WTC11 (cell line): ENCODE measurements around the gene PPID. TPM values are rescaled to one million over a fixed set of nuclear protein-coding genes. Genes with fewer than 3 reads are reported as not detected.

ENCODE experiments used
- ATAC-seq: fragments of 200-7000 bp; cut with Tn5 transposase; 2 replicates; pipeline ENCODE4 v1.10.0; 2021; ENCODE audit warnings: mild to moderate bottlenecking, moderate library complexity
- CTCF ChIA-PET: fragments of 300-600 bp; sonication (Branson Sonifier 250); formaldehyde crosslinking; loops from one replicate; lab custom pipeline; 2021; ENCODE audit warnings: antibody characterized with exemption; lab: Charles Lee
- POLR2A ChIA-PET: fragments of 350-600 bp; sonication (Branson Sonifier 250); formaldehyde crosslinking; loops from one replicate; lab custom pipeline; 2021; ENCODE audit warnings: antibody characterized with exemption; lab: Charles Lee
- DNase-seq: peaks from one replicate; pipeline ENCODE4 v3.0.0; 2021; ENCODE audit warnings: low spot score
- H3K27ac Mint-ChIP-seq: 2 replicates; pipeline ENCODE4 v1.8.0; 2021; ENCODE audit warnings: mixed read lengths
- H3K27me3 Mint-ChIP-seq: 2 replicates; pipeline ENCODE4 v1.8.0; 2021; ENCODE audit warnings: low read depth, mild to moderate bottlenecking, moderate library complexity, mixed read lengths
- H3K36me3 Mint-ChIP-seq: 2 replicates; pipeline ENCODE4 v1.8.0; 2021; ENCODE audit warnings: mixed read lengths
- H3K4me1 Mint-ChIP-seq: 2 replicates; pipeline ENCODE4 v1.8.0; 2022; ENCODE audit warnings: mixed read lengths
- H3K4me3 Mint-ChIP-seq: 2 replicates; pipeline ENCODE4 v1.8.0; 2021; ENCODE audit warnings: mild to moderate bottlenecking, moderate library complexity, mixed read lengths
- H3K9me3 Mint-ChIP-seq: 2 replicates; pipeline ENCODE4 v1.8.0; 2021; ENCODE audit warnings: mixed read lengths
- AFF4 ChIP-seq: sonication (generic); formaldehyde crosslinking; IDR thresholded peaks from 2 replicates; pipeline ENCODE4 v1.8.1; 2023; ENCODE audit warnings: mild to moderate bottlenecking, missing genetic modification reagents, borderline replicate concordance
- ATF2 ChIP-seq: sonication (generic); formaldehyde crosslinking; IDR thresholded peaks from 2 replicates; pipeline ENCODE4 v1.8.1; 2022; ENCODE audit warnings: low read depth, missing genetic modification reagents, borderline replicate concordance
- CREB1 ChIP-seq: sonication (generic); formaldehyde crosslinking; IDR thresholded peaks from 2 replicates; pipeline ENCODE4 v1.8.0; 2023; ENCODE audit warnings: mild to moderate bottlenecking, missing genetic modification reagents
- ESRRA ChIP-seq: sonication (generic); formaldehyde crosslinking; IDR thresholded peaks from 2 replicates; pipeline ENCODE4 v1.8.1; 2022; ENCODE audit warnings: mild to moderate bottlenecking, missing genetic modification reagents, borderline replicate concordance
- JAZF1 ChIP-seq: fragments of 250-450 bp; sonication (Bioruptor Pico); IDR thresholded peaks from 2 replicates; pipeline ENCODE4 v1.9.0; 2021; ENCODE audit warnings: moderate library complexity, mild to moderate bottlenecking, inconsistent platforms
- MXD4 ChIP-seq: fragments of 250-450 bp; sonication (Bioruptor Pico); IDR thresholded peaks from 2 replicates; pipeline ENCODE4 v1.8.0; 2021; ENCODE audit warnings: mild to moderate bottlenecking, moderate library complexity, borderline replicate concordance
- MYBL2 ChIP-seq: sonication (generic); formaldehyde crosslinking; IDR thresholded peaks from 2 replicates; pipeline ENCODE4 v1.8.1; 2023; ENCODE audit warnings: mild to moderate bottlenecking, moderate library complexity, missing genetic modification reagents
- NFYB ChIP-seq: sonication (generic); formaldehyde crosslinking; conservative IDR thresholded peaks from 2 replicates; pipeline ENCODE4 v1.8.0; 2022; ENCODE audit warnings: low read depth, missing genetic modification reagents
- NR1H2 ChIP-seq: sonication (generic); formaldehyde crosslinking; IDR thresholded peaks from 2 replicates; pipeline ENCODE4 v1.9.0; 2021; ENCODE audit warnings: mild to moderate bottlenecking, moderate library complexity, missing genetic modification reagents
- NR3C1 ChIP-seq: sonication (generic); formaldehyde crosslinking; conservative IDR thresholded peaks from 2 replicates; pipeline ENCODE4 v1.8.1; 2023; ENCODE audit warnings: low read depth, mild to moderate bottlenecking, missing genetic modification reagents
- RORB ChIP-seq: fragments of 250-450 bp; sonication (Bioruptor Pico); IDR thresholded peaks from 2 replicates; pipeline ENCODE4 v1.9.0; 2021; ENCODE audit warnings: mild to moderate bottlenecking
- SMAD3 ChIP-seq: sonication (generic); formaldehyde crosslinking; IDR thresholded peaks from 2 replicates; pipeline ENCODE4 v1.8.0; 2022; ENCODE audit warnings: missing genetic modification reagents, mild to moderate bottlenecking, borderline replicate concordance
- TEAD1 ChIP-seq: sonication (generic); formaldehyde crosslinking; IDR thresholded peaks from 2 replicates; pipeline ENCODE4 v1.8.0; 2022; ENCODE audit warnings: mild to moderate bottlenecking, missing genetic modification reagents
- TP53 ChIP-seq: sonication (generic); formaldehyde crosslinking; IDR thresholded peaks from 2 replicates; pipeline ENCODE4 v1.8.1; 2023; ENCODE audit warnings: mild to moderate bottlenecking, missing genetic modification reagents
- ZBTB43 ChIP-seq: sonication (generic); formaldehyde crosslinking; IDR thresholded peaks from 2 replicates; pipeline ENCODE4 v1.8.1; 2023; ENCODE audit warnings: mild to moderate bottlenecking, missing genetic modification reagents
- ZNF232 ChIP-seq: sonication (generic); formaldehyde crosslinking; IDR thresholded peaks from 2 replicates; pipeline ENCODE4 v1.8.0; 2022; ENCODE audit warnings: mild to moderate bottlenecking, missing genetic modification reagents
- ZNF281 ChIP-seq: sonication (generic); formaldehyde crosslinking; IDR thresholded peaks from 2 replicates; pipeline ENCODE4 v1.8.0; 2023; ENCODE audit warnings: mild to moderate bottlenecking, missing genetic modification reagents
- ZNF416 ChIP-seq: fragments of 250-450 bp; sonication (Bioruptor Pico); IDR thresholded peaks from 2 replicates; pipeline ENCODE4 v1.9.0; 2021; ENCODE audit warnings: mild to moderate bottlenecking, inconsistent platforms
- ZNF423 ChIP-seq: fragments of 250-450 bp; sonication (Bioruptor Pico); IDR thresholded peaks from 2 replicates; pipeline ENCODE4 v2.1.2; 2022; ENCODE audit warnings: mild to moderate bottlenecking, moderate library complexity
- total RNA-seq: library from RNA; stranded (reverse); gene quantifications from 3 replicates; pipeline ENCODE4 v1.2.3, GENCODE V29; 2021
- TF ChIP-seq, protein P1 (sequence below): fragments of 250-450 bp; sonication (Bioruptor Pico); IDR thresholded peaks from 2 replicates; pipeline ENCODE4 v1.9.0; 2021; ENCODE audit warnings: moderate library complexity, mild to moderate bottlenecking, inconsistent platforms, borderline replicate concordance
- TF ChIP-seq, protein P2 (sequence below): fragments of 250-450 bp; sonication (Bioruptor Pico); IDR thresholded peaks from 2 replicates; pipeline ENCODE4 v1.9.0; 2021; ENCODE audit warnings: mild to moderate bottlenecking, borderline replicate concordance

The PPID gene
- total RNA-seq, 1 experiment from 2014 or later, result 40.5 TPM

DNA sequence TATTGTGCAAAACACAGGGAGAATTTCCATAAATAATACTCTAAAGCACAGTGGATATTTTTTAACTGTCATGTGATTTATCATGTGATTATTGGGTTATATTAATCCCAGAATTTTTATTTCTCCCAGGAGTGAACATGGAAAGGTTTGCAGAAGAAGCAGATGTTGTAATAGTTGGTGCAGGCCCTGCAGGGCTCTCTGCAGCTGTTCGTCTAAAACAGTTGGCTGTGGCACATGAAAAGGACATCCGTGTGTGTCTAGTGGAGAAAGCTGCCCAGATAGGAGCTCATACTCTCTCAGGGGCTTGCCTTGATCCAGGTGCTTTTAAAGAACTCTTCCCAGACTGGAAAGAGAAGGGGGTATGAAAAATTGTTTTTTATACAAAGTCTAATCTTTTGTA lies 41.1 kb downstream of the PPID start:
- Mint-ChIP-seq H3K27ac (no peak overlapping the region), H3K27me3 (no peaks in the 10 kb centered on the region), H3K9me3 (no peaks in the 10 kb centered on the region), H3K4me1 (peaks cover 6% of the 10 kb centered on the region), H3K4me3 (no peak overlapping the region), H3K36me3 (no peaks in the 10 kb centered on the region)
- no peak for ATAC-seq
- TF ChIP-seq, protein P1, sequence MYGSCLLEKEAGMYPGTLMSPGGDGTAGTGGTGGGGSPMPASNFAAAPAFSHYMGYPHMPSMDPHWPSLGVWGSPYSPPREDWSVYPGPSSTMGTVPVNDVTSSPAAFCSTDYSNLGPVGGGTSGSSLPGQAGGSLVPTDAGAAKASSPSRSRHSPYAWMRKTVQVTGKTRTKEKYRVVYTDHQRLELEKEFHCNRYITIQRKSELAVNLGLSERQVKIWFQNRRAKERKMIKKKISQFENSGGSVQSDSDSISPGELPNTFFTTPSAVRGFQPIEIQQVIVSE (CRISPR knock-in tag), result no peak
- TF ChIP-seq MXD4 (CRISPR knock-in tag) (no peak), ATF2 (CRISPR knock-in tag) (no peak), ZNF281 (no peak), NR1H2 (CRISPR knock-in tag) (no peak), MYBL2 (CRISPR knock-in tag) (no peak), TEAD1 (CRISPR knock-in tag) (no peak), CREB1 (no peak), ESRRA (CRISPR knock-in tag) (no peak), ZNF232 (CRISPR knock-in tag) (no peak), ZNF416 (no peak), AFF4 (CRISPR knock-in tag) (no peak)
- CTCF ChIA-PET, result no interaction called here
- no peak for DNase-seq
- POLR2A ChIA-PET, result no interaction called here

- Mint-ChIP-seq H3K27me3 (no peaks in the 10 kb centered on the region), H3K4me1 (peaks cover 6% of the 10 kb centered on the region), H3K36me3 (no peaks in the 10 kb centered on the region), H3K27ac (no peak overlapping the region), H3K4me3 (no peak overlapping the region), H3K9me3 (no peaks in the 10 kb centered on the region)
- ChIA-PET POLR2A (no interaction called here), CTCF (no interaction called here)
- no peak for ATAC-seq
- no peak for DNase-seq
- TF ChIP-seq ZBTB43 (no peak), TP53 (no peak), NFYB (CRISPR knock-in tag) (no peak), RORB (CRISPR knock-in tag) (no peak), NR1H2 (CRISPR knock-in tag) (no peak), ZNF423 (CRISPR knock-in tag) (no peak), SMAD3 (no peak), TEAD1 (CRISPR knock-in tag) (no peak), NR3C1 (no peak), JAZF1 (CRISPR knock-in tag) (no peak)
- TF ChIP-seq, protein P2, sequence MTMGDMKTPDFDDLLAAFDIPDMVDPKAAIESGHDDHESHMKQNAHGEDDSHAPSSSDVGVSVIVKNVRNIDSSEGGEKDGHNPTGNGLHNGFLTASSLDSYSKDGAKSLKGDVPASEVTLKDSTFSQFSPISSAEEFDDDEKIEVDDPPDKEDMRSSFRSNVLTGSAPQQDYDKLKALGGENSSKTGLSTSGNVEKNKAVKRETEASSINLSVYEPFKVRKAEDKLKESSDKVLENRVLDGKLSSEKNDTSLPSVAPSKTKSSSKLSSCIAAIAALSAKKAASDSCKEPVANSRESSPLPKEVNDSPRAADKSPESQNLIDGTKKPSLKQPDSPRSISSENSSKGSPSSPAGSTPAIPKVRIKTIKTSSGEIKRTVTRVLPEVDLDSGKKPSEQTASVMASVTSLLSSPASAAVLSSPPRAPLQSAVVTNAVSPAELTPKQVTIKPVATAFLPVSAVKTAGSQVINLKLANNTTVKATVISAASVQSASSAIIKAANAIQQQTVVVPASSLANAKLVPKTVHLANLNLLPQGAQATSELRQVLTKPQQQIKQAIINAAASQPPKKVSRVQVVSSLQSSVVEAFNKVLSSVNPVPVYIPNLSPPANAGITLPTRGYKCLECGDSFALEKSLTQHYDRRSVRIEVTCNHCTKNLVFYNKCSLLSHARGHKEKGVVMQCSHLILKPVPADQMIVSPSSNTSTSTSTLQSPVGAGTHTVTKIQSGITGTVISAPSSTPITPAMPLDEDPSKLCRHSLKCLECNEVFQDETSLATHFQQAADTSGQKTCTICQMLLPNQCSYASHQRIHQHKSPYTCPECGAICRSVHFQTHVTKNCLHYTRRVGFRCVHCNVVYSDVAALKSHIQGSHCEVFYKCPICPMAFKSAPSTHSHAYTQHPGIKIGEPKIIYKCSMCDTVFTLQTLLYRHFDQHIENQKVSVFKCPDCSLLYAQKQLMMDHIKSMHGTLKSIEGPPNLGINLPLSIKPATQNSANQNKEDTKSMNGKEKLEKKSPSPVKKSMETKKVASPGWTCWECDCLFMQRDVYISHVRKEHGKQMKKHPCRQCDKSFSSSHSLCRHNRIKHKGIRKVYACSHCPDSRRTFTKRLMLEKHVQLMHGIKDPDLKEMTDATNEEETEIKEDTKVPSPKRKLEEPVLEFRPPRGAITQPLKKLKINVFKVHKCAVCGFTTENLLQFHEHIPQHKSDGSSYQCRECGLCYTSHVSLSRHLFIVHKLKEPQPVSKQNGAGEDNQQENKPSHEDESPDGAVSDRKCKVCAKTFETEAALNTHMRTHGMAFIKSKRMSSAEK (CRISPR knock-in tag), result no peak
Observed at GRCh38 chr4:158681629-158682028, 41.6 kb downstream of the PPID start.
